Activated naive CD8-positive, alpha-beta T cell treated with anti-CD3 and anti-CD28 coated beads, Interleukin-2, amount 50 U/mL, for 24 hours (primary cell): ENCODE measurements around the gene HOMER3.
"Not testable (repeated sequence)": the region's sequence is repeated elsewhere in the genome, so short reads cannot be mapped to it uniquely, and the experiment has no call there.

Experiments
- ATAC-seq: fragments of 150-1000 bp; cut with Tn5 transposase; one replicate; pipeline ENCODE4 v1.10.0; 2021
- DNase-seq: peaks from one replicate; pipeline ENCODE4 v3.0.0; 2021
- H3K27ac Mint-ChIP-seq: one replicate; pipeline ENCODE4 v1.8.0; 2021; ENCODE audit warnings: mild to moderate bottlenecking, mixed read lengths
- H3K27me3 Mint-ChIP-seq: one replicate; pipeline ENCODE4 v1.8.0; 2021; ENCODE audit warnings: mixed read lengths
- H3K36me3 Mint-ChIP-seq: one replicate; pipeline ENCODE4 v1.8.0; 2021; ENCODE audit warnings: low read depth, mixed read lengths
- H3K4me1 Mint-ChIP-seq: one replicate; pipeline ENCODE4 v1.8.0; 2021; ENCODE audit warnings: mixed read lengths
- H3K4me3 Mint-ChIP-seq: one replicate; pipeline ENCODE4 v1.8.0; 2021; ENCODE audit warnings: mild to moderate bottlenecking, moderate library complexity, mixed read lengths
- H3K9me3 Mint-ChIP-seq: one replicate; pipeline ENCODE4 v1.8.0; 2021; ENCODE audit warnings: mixed read lengths

Gene HOMER3

GRCh38 chr19:18967358-18968146 lies 26.5 kb upstream of the HOMER3 start:
- Mint-ChIP-seq H3K4me3 (no peak overlapping the region), H3K27me3 (peaks cover 10% of the 10 kb centered on the region), H3K4me1 (peaks cover 9% of the 10 kb centered on the region), H3K36me3 (no peaks in the 10 kb centered on the region), H3K9me3 (no peaks in the 10 kb centered on the region), H3K27ac (no peak overlapping the region)
- ATAC-seq (no peak), DNase-seq (no peak)

- H3K4me3 Mint-ChIP-seq, result no peak overlapping the region
- peaks cover 15% of the 10 kb centered on the region for H3K27me3 Mint-ChIP-seq
- no peak for DNase-seq
- ATAC-seq, result no peak
- no peak overlapping the region for H3K27ac Mint-ChIP-seq
- H3K9me3 Mint-ChIP-seq, result no peaks in the 10 kb centered on the region
- peaks cover 19% of the 10 kb centered on the region for H3K4me1 Mint-ChIP-seq
- no peaks in the 10 kb centered on the region for H3K36me3 Mint-ChIP-seq
Measured at GRCh38 chr19:18966307-18966706, 25.3 kb upstream of the HOMER3 start.

- H3K27ac Mint-ChIP-seq, result no peak overlapping the region
- peaks cover 15% of the 10 kb centered on the region for H3K4me1 Mint-ChIP-seq
- no peaks in the 10 kb centered on the region for H3K9me3 Mint-ChIP-seq
- no peak for ATAC-seq
- no peak overlapping the region for H3K4me3 Mint-ChIP-seq
- peaks cover 17% of the 10 kb centered on the region for H3K27me3 Mint-ChIP-seq
- no peak for DNase-seq
- H3K36me3 Mint-ChIP-seq, result no peaks in the 10 kb centered on the region
Measured at GRCh38 chr19:18964121-18964520, 23.1 kb upstream of the HOMER3 start.

- Mint-ChIP-seq H3K27ac (no peak overlapping the region), H3K4me1 (peaks cover 11% of the 10 kb centered on the region), H3K27me3 (peaks cover 12% of the 10 kb centered on the region), H3K36me3 (no peaks in the 10 kb centered on the region), H3K9me3 (no peaks in the 10 kb centered on the region), H3K4me3 (no peak overlapping the region)
- ATAC-seq (no peak), DNase-seq (no peak)
Measured at GRCh38 chr19:18961767-18962620, 21.0 kb upstream of the HOMER3 start.

GRCh38 chr19:18960370-18960769 lies 19.4 kb upstream of the HOMER3 start:
- no peak for ATAC-seq
- Mint-ChIP-seq H3K4me3 (no peak overlapping the region), H3K9me3 (no peaks in the 10 kb centered on the region), H3K27me3 (peaks cover 12% of the 10 kb centered on the region), H3K27ac (no peak overlapping the region), H3K4me1 (peaks cover 11% of the 10 kb centered on the region), H3K36me3 (no peaks in the 10 kb centered on the region)
- DNase-seq, result no peak

GRCh38 chr19:18955042-18955441 lies 14.0 kb upstream of the HOMER3 start:
- no peak overlapping the region for H3K27ac Mint-ChIP-seq
- DNase-seq, result no peak
- peaks cover 6% of the 10 kb centered on the region for H3K9me3 Mint-ChIP-seq
- H3K36me3 Mint-ChIP-seq, result no peaks in the 10 kb centered on the region
- ATAC-seq, result no peak
- no peak overlapping the region for H3K4me3 Mint-ChIP-seq
- no peaks in the 10 kb centered on the region for H3K4me1 Mint-ChIP-seq
- peaks cover 2% of the 10 kb centered on the region for H3K27me3 Mint-ChIP-seq

GRCh38 chr19:18954094-18954493 lies 13.1 kb upstream of the HOMER3 start:
- no peaks in the 10 kb centered on the region for H3K4me1 Mint-ChIP-seq
- H3K4me3 Mint-ChIP-seq, result no peak overlapping the region
- peaks cover 6% of the 10 kb centered on the region for H3K9me3 Mint-ChIP-seq
- no peak for DNase-seq
- no peaks in the 10 kb centered on the region for H3K36me3 Mint-ChIP-seq
- peaks cover 2% of the 10 kb centered on the region for H3K27me3 Mint-ChIP-seq
- ATAC-seq, result no peak
- no peak overlapping the region for H3K27ac Mint-ChIP-seq

- H3K9me3 Mint-ChIP-seq, H3K36me3 Mint-ChIP-seq, H3K4me1 Mint-ChIP-seq, H3K4me3 Mint-ChIP-seq, H3K27ac Mint-ChIP-seq, H3K27me3 Mint-ChIP-seq, DNase-seq, ATAC-seq: not testable (repeated sequence)
Measured at GRCh38 chr19:18952364-18953003, 11.5 kb upstream of the HOMER3 start.

GRCh38 chr19:18951721-18952281 lies 10.8 kb upstream of the HOMER3 start:
- no peak overlapping the region for H3K4me3 Mint-ChIP-seq
- H3K9me3 Mint-ChIP-seq, result peaks cover 6% of the 10 kb centered on the region
- no peak for DNase-seq
- no peak overlapping the region for H3K27ac Mint-ChIP-seq
- H3K36me3 Mint-ChIP-seq, result no peaks in the 10 kb centered on the region
- no peaks in the 10 kb centered on the region for H3K4me1 Mint-ChIP-seq
- peaks cover 2% of the 10 kb centered on the region for H3K27me3 Mint-ChIP-seq
- ATAC-seq, result no peak

GRCh38 chr19:18949858-18950257 lies 8.8 kb upstream of the HOMER3 start:
- Mint-ChIP-seq H3K27me3 (peaks cover 5% of the 10 kb centered on the region), H3K9me3 (peaks cover 2% of the 10 kb centered on the region), H3K4me1 (no peaks in the 10 kb centered on the region), H3K4me3 (no peak overlapping the region), H3K36me3 (no peaks in the 10 kb centered on the region), H3K27ac (no peak overlapping the region)
- ATAC-seq (no peak), DNase-seq (no peak)

- Mint-ChIP-seq H3K9me3 (no peaks in the 10 kb centered on the region), H3K27ac (no peak overlapping the region), H3K27me3 (peaks cover 5% of the 10 kb centered on the region), H3K36me3 (no peaks in the 10 kb centered on the region), H3K4me3 (no peak overlapping the region), H3K4me1 (no peaks in the 10 kb centered on the region)
- ATAC-seq, result no peak
- DNase-seq, result no peak
Measured at GRCh38 chr19:18948976-18949356, 7.9 kb upstream of the HOMER3 start.

- Mint-ChIP-seq H3K4me1 (no peaks in the 10 kb centered on the region), H3K9me3 (no peaks in the 10 kb centered on the region), H3K36me3 (no peaks in the 10 kb centered on the region), H3K27ac (no peak overlapping the region), H3K27me3 (peaks cover 5% of the 10 kb centered on the region), H3K4me3 (no peak overlapping the region)
- no peak for DNase-seq
- ATAC-seq, result no peak
Measured at GRCh38 chr19:18948075-18948975, 7.3 kb upstream of the HOMER3 start.

- no peak overlapping the region for H3K4me3 Mint-ChIP-seq
- H3K4me1 Mint-ChIP-seq, result no peaks in the 10 kb centered on the region
- H3K27me3 Mint-ChIP-seq, result peaks cover 12% of the 10 kb centered on the region
- no peak for ATAC-seq
- no peaks in the 10 kb centered on the region for H3K36me3 Mint-ChIP-seq
- DNase-seq, result no peak
- H3K27ac Mint-ChIP-seq, result no peak overlapping the region
- no peaks in the 10 kb centered on the region for H3K9me3 Mint-ChIP-seq
Measured at GRCh38 chr19:18946918-18947317, 5.9 kb upstream of the HOMER3 start.

- peaks cover 18% of the 10 kb centered on the region for H3K27me3 Mint-ChIP-seq
- DNase-seq, result no peak
- no peaks in the 10 kb centered on the region for H3K9me3 Mint-ChIP-seq
- no peak for ATAC-seq
- H3K4me1 Mint-ChIP-seq, result no peaks in the 10 kb centered on the region
- H3K4me3 Mint-ChIP-seq, result no peak overlapping the region
- no peak overlapping the region for H3K27ac Mint-ChIP-seq
- no peaks in the 10 kb centered on the region for H3K36me3 Mint-ChIP-seq
Measured at GRCh38 chr19:18946335-18946734, 5.3 kb upstream of the HOMER3 start.
